Neural progenitor cell (in vitro differentiated cells): Measurements from ENCODE around the gene CD200R1L.

ENCODE experiments used
- EZH2 ChIP-seq: fragments of 200-600 bp; sonication (generic); IDR thresholded peaks from 2 replicates; pipeline ENCODE4 v1.6.1; 2017; ENCODE audit warnings: antibody characterized with exemption, mild to moderate bottlenecking, moderate library complexity
- TF ChIP-seq, protein P1 (sequence below): fragments of 200-600 bp; sonication (generic); IDR thresholded peaks from 2 replicates; pipeline ENCODE4 v1.5.1; 2017; ENCODE audit warnings: antibody characterized with exemption, mild to moderate bottlenecking

DNA sequence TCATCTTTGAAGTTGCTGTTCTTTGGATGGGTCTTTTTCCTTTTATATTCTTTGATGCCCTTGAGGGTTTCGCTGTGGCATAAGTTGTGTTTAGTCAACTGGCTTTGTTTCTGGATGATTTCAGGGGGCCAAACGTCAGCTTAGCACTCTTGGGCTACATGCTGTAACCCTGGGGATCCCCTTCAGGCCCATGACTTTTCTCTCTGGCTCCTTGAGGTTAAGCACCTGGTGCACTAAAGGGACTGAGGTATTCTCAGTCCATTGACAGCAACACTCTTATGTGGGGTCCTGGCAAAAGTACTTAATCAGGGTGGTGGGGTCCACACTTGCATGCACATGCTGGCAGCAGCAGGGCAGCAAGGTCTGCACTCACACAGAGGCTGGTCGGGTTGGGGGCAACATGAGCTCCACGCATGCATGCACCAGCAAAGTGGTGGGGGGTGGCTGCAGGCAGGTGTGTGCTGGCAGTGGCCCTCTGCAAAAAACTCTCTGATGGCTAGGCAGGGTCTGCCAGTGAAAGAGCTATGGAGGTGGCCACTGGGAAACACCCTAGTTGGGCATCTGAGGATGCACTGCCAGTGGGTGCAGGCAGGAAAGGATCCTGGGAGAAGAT lies 38.1 kb upstream of the CD200R1L start:
- TF ChIP-seq, protein P1, sequence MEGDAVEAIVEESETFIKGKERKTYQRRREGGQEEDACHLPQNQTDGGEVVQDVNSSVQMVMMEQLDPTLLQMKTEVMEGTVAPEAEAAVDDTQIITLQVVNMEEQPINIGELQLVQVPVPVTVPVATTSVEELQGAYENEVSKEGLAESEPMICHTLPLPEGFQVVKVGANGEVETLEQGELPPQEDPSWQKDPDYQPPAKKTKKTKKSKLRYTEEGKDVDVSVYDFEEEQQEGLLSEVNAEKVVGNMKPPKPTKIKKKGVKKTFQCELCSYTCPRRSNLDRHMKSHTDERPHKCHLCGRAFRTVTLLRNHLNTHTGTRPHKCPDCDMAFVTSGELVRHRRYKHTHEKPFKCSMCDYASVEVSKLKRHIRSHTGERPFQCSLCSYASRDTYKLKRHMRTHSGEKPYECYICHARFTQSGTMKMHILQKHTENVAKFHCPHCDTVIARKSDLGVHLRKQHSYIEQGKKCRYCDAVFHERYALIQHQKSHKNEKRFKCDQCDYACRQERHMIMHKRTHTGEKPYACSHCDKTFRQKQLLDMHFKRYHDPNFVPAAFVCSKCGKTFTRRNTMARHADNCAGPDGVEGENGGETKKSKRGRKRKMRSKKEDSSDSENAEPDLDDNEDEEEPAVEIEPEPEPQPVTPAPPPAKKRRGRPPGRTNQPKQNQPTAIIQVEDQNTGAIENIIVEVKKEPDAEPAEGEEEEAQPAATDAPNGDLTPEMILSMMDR: no peak
- TF ChIP-seq EZH2: no peak
